G401 (cell line): Measurements from ENCODE around the gene SCN9A. TPM values are rescaled to one million over a fixed set of nuclear protein-coding genes. Genes with fewer than 3 reads are reported as not detected.

Source experiments
- DNase-seq: peaks from one replicate; pipeline ENCODE4 v3.0.0-alpha.2; 2015; ENCODE audit warnings: low spot score
- in situ Hi-C: cut with HindIII; loops from 2 replicates; pipeline ENCODE4 v1.10.0; 2016; ENCODE audit warnings: low sequenced_read_pairs, mixed read lengths
- total RNA-seq: library from RNA; depleted of rRNA; stranded (reverse); fragments of >200 nt; shearing (Covaris generic); gene quantifications from 2 replicates; pipeline ENCODE4 v1.2.3, GENCODE V29; 2014

SCN9A gene
- total RNA-seq, 1 experiment from 2014 or later = not detected

GRCh38 chr2:166282154-166282553 is 93.6 kb downstream of the SCN9A start:
- in situ Hi-C loops = no loop called here
- DNase-seq = no peak

- in situ Hi-C loops = no loop called here
Observed at GRCh38 chr2:166278856-166279255, 96.9 kb downstream of the SCN9A start.

GRCh38 chr2:166270376-166270775 is 105.4 kb downstream of the SCN9A start:
- in situ Hi-C loops = no loop called here
- no peak for DNase-seq

More at GRCh38 chr2:166278856-166279255, 96.9 kb downstream of the SCN9A start:
- no peak for DNase-seq

GRCh38 chr2:166269322-166269721 is 106.4 kb downstream of the SCN9A start:
- DNase-seq = no peak

GRCh38 chr2:166257859-166258258 is 117.9 kb downstream of the SCN9A start:
- DNase-seq = no peak
- in situ Hi-C loops = no loop called here

More at GRCh38 chr2:166269322-166269721, 106.4 kb downstream of the SCN9A start:
- in situ Hi-C loops = no loop called here

GRCh38 chr2:166256896-166257295 is 118.8 kb downstream of the SCN9A start:
- in situ Hi-C loops = no loop called here
- no peak for DNase-seq

GRCh38 chr2:166249318-166249717 is 126.4 kb downstream of the SCN9A start:
- DNase-seq = no peak
- in situ Hi-C loops = no loop called here

- no peak for DNase-seq
- in situ Hi-C loops = no loop called here
Observed at GRCh38 chr2:166246901-166247300, 128.8 kb downstream of the SCN9A start.

- in situ Hi-C loops = no loop called here
- DNase-seq = no peak
Observed at GRCh38 chr2:166242309-166242708, 133.4 kb downstream of the SCN9A start.

- in situ Hi-C loops = no loop called here
- no peak for DNase-seq
Observed at GRCh38 chr2:166240387-166241313, 135.1 kb downstream of the SCN9A start.

GRCh38 chr2:166239548-166239947 is 136.2 kb downstream of the SCN9A start:
- DNase-seq = no peak
- in situ Hi-C loops = no loop called here

GRCh38 chr2:166238176-166238575 is 137.6 kb downstream of the SCN9A start:
- in situ Hi-C loops = no loop called here

GRCh38 chr2:166234112-166234846 is 141.5 kb downstream of the SCN9A start:
- in situ Hi-C loops = no loop called here
- DNase-seq = no peak

More at GRCh38 chr2:166238176-166238575, 137.6 kb downstream of the SCN9A start:
- no peak for DNase-seq

GRCh38 chr2:166233244-166233643 is 142.5 kb downstream of the SCN9A start:
- in situ Hi-C loops = no loop called here
- no peak for DNase-seq

- in situ Hi-C loops = no loop called here
- no peak for DNase-seq
Observed at GRCh38 chr2:166230724-166231070, 145.0 kb downstream of the SCN9A start.

GRCh38 chr2:166230024-166230723 is 145.6 kb downstream of the SCN9A start:
- DNase-seq = no peak
- in situ Hi-C loops = no loop called here

GRCh38 chr2:166229678-166230023 is 146.1 kb downstream of the SCN9A start:
- in situ Hi-C loops = no loop called here
- no peak for DNase-seq

GRCh38 chr2:166224197-166224596 is 151.5 kb downstream of the SCN9A start:
- in situ Hi-C loops = no loop called here
- DNase-seq = no peak

GRCh38 chr2:166223298-166223697 is 152.4 kb downstream of the SCN9A start:
- in situ Hi-C loops = no loop called here
- no peak for DNase-seq

GRCh38 chr2:166211079-166211478 is 164.7 kb downstream of the SCN9A start:
- no peak for DNase-seq
- in situ Hi-C loops = no loop called here
